WI38 (cell line): ENCODE measurements around the gene PFKM.
A peak's percentile ranks its signal among the peaks of the same experiment; 100 is the strongest.

Experiments used
- H3K4me3 ChIP-seq: 2 replicates; pipeline ENCODE4 v1.5.1; 2011; ENCODE audit warnings: low read depth, mild to moderate bottlenecking, control low read depth, low read length
- CTCF ChIP-seq: IDR thresholded peaks from 2 replicates; pipeline ENCODE4 v1.5.1; 2012; ENCODE audit warnings: low read depth, mild to moderate bottlenecking, control low read depth, low read length

Gene PFKM

GRCh38 chr12:48119078-48119833 lies at the start of gene PFKM:
TSS of gene PFKM (plus strand) at chr12:48119364. CDS start at chr12:48122775, 3,411 bp downstream.
- peak within 1 kb of the TSS; percentile 92 for H3K4me3 ChIP-seq
- no peak for TF ChIP-seq CTCF

GRCh38 chr12:48070033-48070432 lies 49.1 kb upstream of the PFKM start:
- no peak overlapping the region for H3K4me3 ChIP-seq
- TF ChIP-seq CTCF = no peak

GRCh38 chr12:48070731-48071130 lies 48.4 kb upstream of the PFKM start:
- no peak for TF ChIP-seq CTCF
- H3K4me3 ChIP-seq = no peak overlapping the region

- TF ChIP-seq CTCF = no peak
- H3K4me3 ChIP-seq = no peak overlapping the region
These were observed 47.4 kb upstream of the PFKM start for GRCh38 chr12:48071808-48072207.

- no peak overlapping the region for H3K4me3 ChIP-seq
- no peak for TF ChIP-seq CTCF
These were observed 46.9 kb upstream of the PFKM start for GRCh38 chr12:48072266-48072665.

- no peak overlapping the region for H3K4me3 ChIP-seq
- no peak for TF ChIP-seq CTCF
These were observed 44.9 kb upstream of the PFKM start for GRCh38 chr12:48074266-48074665.

- no peak overlapping the region for H3K4me3 ChIP-seq
- no peak for TF ChIP-seq CTCF
These were observed 43.3 kb upstream of the PFKM start for GRCh38 chr12:48075832-48076231.
